Neural cell (in vitro differentiated cells): Measurements from ENCODE around the gene BNC2.

Source experiments
- CTCF ChIP-seq: fragments of 450-650 bp; IDR thresholded peaks from 2 replicates; pipeline ENCODE4 v1.5.1; 2014; ENCODE audit warnings: antibody characterized with exemption, mild to moderate bottlenecking, moderate library complexity; ENCODE audit not compliant: poor library complexity, severe bottlenecking
- EP300 ChIP-seq: fragments of 450-650 bp; conservative IDR thresholded peaks from 2 replicates; pipeline ENCODE4 v1.6.1; 2014; ENCODE audit warnings: antibody characterized with exemption, mild to moderate bottlenecking, moderate library complexity; ENCODE audit not compliant: poor library complexity, severe bottlenecking
- MXI1 ChIP-seq: fragments of 450-650 bp; conservative IDR thresholded peaks from 2 replicates; pipeline ENCODE4 v1.6.1; 2014; ENCODE audit warnings: antibody characterized with exemption, mild to moderate bottlenecking; ENCODE audit not compliant: poor library complexity, severe bottlenecking
- POLR2AphosphoS5 ChIP-seq: IDR thresholded peaks from 2 replicates; pipeline ENCODE4 v1.6.1; 2012
- RAD21 ChIP-seq: fragments of 450-650 bp; conservative IDR thresholded peaks from 2 replicates; pipeline ENCODE4 v1.6.1; 2014; ENCODE audit warnings: antibody characterized with exemption, mild to moderate bottlenecking, moderate library complexity
- REST ChIP-seq: IDR thresholded peaks from 2 replicates; pipeline ENCODE4 v1.6.1; 2012; ENCODE audit warnings: borderline replicate concordance
- TAF1 ChIP-seq: IDR thresholded peaks from 2 replicates; pipeline ENCODE4 v1.6.1; 2012; ENCODE audit warnings: low read depth

- TF ChIP-seq TAF1 (no peak), POLR2AphosphoS5 (no peak), CTCF (no peak), MXI1 (no peak), EP300 (no peak), REST (no peak), RAD21 (no peak)
Observed at GRCh38 chr9:16806674-16807073, 63.8 kb downstream of the BNC2 start.
